T-helper 17 cell (primary cell): ENCODE results near the gene TLL2. TPM values are rescaled to one million over a fixed set of nuclear protein-coding genes. Genes with fewer than 3 reads are reported as not detected.

Experiments
- total RNA-seq, 4 donors: library from RNA in 2 of 4; stranded (reverse) in 2 of 4; gene quantifications; one replicate each; pipeline ENCODE4 v1.2.3 and lab custom pipeline; 2022 to 2026

The TLL2 gene
- total RNA-seq, 2 donors from 2014 or later: not detected

Other genes with a start within 250 kb of the TLL2 start
- 1 to 10 TPM in 1 of 2 donors, not detected in 1; 3.6 TPM for gene BLNK, start 242.4 kb downstream of the TLL2 start, total RNA-seq
- gene DNTT, start 209.5 kb downstream of the TLL2 start, total RNA-seq: not detected
- gene OPALIN, start 154.9 kb downstream of the TLL2 start, total RNA-seq: not detected
- 10 to 100 TPM; 94.3 to 94.5 TPM for gene TM9SF3, start 73.1 kb upstream of the TLL2 start, total RNA-seq
- gene PIK3AP1, start 206.6 kb upstream of the TLL2 start, total RNA-seq: 1 to 10 TPM; 1.9 to 5.0 TPM